Left renal pelvis (tissue), 4 donors: ENCODE data around the gene ITSN1. TPM values are rescaled to one million over a fixed set of nuclear protein-coding genes. Genes with fewer than 3 reads are reported as not detected.
"Not testable (repeated sequence)": the region's sequence is repeated elsewhere in the genome, so short reads cannot be mapped to it uniquely, and the experiment has no call there.

Source experiments
- DNase-seq, 4 donors: peaks; one replicate each; pipeline ENCODE4 v3.0.0-alpha.2; 2013; ENCODE audit warnings: low read depth in 4 of 4, low spot score in 3 of 4
- polyA plus RNA-seq, 4 donors: library from polyadenylated mRNA; unstranded; fragments of 120-200 nt; gene quantifications; one replicate each; pipeline ENCODE4 v1.2.1, GENCODE V29; 2013; ENCODE audit not compliant: insufficient read length in 4 of 4

Gene ITSN1
- polyA plus RNA-seq, 4 donors: 43.8 to 55.8 (median 49.2) TPM

GRCh38 chr21:33854604-33855003 is 212.3 kb downstream of the ITSN1 start:
- no peak for DNase-seq

- DNase-seq: no peak
These were observed 212.9 kb downstream of the ITSN1 start for GRCh38 chr21:33855190-33855589.

DNA sequence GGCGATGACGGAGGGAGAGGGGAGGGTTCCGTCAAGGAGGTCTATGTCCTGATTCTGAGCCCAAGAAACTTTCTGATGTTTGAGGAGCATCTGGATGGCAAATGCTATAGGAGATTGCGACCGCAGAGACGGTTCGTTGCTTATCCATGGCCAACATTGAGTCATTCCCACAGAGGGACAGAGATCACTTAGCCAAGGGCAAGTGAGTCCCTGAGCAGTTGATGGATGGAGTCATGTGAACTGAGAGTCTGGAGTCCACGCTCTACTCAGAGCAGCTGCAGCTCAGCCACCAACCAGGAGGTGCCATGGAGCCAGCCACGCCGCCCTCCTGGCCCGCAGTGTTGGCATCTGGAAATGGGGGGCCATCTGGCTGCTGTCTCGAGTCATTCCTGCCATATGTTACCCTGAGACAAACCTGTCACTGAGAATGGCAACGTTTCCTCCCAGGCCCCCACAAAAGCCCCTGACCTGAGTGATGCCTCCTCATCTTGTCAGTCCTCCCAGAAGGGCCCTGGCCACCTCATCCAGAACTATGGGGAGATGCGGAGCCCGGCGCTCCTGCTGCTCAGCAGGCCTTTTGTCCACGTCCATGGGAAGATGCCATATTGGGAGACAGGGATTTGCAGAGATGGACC is 214.7 kb downstream of the ITSN1 start:
- DNase-seq: no peak

DNA sequence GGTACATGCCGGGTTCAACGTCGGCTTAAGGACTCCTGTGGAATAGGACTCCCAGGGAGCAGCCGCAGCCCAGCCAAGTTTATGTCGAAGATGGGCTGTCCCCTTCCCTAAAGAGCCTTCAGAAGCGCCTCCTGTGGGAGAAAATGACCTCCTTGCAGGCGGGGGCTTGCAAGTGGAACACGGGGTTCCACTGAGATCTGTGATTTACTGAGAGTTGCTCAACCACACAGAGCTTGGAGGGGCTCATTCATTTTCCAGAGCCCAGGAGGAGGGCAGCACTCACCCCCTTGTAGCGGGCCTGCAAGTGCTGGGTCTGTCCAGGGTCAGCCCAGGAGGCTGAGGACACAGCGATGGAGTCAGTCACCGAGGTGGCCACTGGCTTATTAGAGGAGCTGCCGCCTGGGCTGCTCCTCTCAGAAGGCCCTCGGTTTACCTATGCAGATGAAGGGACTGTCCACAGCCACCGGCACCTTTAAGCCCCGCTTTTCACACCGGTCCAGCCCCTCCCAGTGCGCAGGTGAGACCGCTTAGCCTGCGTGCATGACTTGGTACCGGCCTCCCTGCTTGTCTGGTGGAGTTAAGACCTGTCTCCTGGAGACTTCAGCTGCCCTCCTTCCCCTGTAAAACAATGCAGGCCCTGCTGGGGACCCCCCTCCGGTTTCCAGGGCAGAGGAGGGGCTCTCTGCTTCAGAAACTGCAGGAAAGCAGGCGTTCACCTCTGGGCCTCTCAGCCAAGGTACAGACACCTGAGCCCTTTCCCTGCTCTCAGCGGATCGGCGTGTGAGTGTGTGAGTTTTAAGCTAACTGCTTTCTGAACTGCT is 215.8 kb downstream of the ITSN1 start:
- no peak for DNase-seq

- DNase-seq: no peak
These were observed 216.5 kb downstream of the ITSN1 start for GRCh38 chr21:33858667-33859372.

GRCh38 chr21:33859373-33860102 is 217.2 kb downstream of the ITSN1 start:
- no peak for DNase-seq

DNA sequence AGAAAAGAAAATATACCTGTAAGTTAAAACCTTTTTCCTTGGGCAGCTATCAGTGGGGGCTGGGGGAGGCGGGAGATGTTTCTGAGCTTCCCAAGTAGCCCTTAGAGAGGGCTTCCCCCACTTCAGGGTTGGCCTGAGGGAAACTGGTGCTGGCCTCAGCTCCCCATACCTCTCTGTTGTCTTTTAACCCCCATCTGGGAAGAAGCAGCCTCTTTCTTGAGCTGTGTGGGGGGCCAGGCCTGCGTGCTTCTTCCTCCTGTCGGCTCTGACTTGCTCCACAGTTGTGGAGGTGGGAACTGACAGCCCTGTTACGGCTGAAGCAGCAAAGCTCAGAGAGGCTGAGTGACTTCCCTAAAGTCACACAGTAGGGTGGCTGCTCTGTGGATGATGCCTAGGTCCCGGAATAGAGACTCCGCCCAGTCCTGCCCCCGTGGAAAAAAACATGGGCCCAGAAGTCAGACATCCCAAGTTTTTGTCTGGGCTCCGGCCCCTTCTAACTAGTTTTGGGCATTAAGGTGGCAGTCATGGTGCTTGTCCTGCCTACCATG is 218.1 kb downstream of the ITSN1 start:
- DNase-seq: no peak

GRCh38 chr21:33861125-33861524 is 218.8 kb downstream of the ITSN1 start:
- DNase-seq: no peak

GRCh38 chr21:33863191-33863590 is 220.9 kb downstream of the ITSN1 start:
- DNase-seq: not testable (repeated sequence)

DNA sequence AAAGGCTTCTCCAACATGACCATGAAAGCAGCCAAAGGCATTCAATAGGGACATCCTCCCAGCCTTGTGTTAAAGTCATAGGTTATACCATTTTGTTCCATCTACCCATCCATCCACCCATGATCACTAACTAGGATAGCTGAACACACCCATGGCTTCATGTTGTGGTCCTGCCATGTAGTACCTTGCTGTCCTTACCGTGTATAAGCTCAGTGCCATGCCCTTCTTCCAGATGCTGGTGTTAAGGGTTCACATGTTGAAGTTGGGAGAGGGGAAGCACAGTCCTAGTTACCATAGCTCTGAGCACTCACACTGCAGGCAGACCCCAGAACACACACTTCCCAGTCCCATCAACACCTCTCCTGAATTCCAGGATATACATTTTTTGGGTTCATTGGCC is 221.8 kb downstream of the ITSN1 start:
- no peak for DNase-seq

- no peak for DNase-seq
These were observed 222.9 kb downstream of the ITSN1 start for GRCh38 chr21:33865176-33865575.

DNA sequence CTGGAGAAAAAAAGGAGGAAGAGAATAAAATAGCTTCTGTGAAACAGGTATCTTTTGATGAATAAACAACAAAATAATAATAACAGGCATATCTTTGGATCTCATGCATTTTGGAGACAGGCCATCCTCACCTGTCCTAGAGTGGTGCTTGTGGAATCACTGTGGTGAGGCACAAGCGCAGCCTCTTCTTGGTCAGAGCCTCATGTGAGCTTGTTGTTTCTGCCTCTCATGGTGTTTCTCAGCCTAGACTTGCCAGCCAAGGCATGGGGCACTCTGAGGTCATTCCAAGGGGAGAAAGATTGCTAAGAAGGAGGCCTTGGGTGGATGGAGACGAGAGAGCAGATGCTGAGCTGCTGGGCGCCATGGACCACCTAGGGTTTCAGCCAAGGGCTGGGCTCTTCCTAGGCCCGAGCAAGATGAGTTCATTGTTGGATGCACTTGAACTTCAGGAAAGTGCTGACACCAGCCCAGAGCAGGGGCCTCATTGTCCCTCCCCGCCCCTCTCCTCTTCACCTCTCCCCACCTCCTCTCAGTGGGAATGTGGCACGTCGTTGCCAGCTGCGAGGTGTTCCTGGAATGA is 223.8 kb downstream of the ITSN1 start:
- DNase-seq: no peak

GRCh38 chr21:33866826-33867225 is 224.5 kb downstream of the ITSN1 start:
- DNase-seq: no peak

DNA sequence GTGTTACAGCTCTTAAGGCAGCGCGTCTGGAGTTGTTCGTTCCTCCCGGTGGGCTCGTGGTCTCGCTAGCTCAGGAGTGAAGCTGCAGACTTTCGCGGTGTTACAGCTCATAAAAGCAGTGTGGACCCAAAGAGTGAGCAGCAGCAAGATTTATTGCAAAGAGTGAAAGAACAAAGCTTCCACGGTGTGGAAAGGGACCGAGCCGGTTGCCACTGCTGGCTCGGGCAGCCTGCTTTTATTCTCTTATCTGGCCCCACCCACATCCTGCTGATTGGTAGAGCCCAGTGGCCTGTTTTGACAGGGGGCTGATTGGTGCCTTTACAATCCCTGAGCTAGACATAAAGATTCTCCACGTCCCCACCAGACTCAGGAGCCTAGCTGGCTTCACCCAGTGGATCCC is 225.6 kb downstream of the ITSN1 start:
- DNase-seq: not testable (repeated sequence)

DNA sequence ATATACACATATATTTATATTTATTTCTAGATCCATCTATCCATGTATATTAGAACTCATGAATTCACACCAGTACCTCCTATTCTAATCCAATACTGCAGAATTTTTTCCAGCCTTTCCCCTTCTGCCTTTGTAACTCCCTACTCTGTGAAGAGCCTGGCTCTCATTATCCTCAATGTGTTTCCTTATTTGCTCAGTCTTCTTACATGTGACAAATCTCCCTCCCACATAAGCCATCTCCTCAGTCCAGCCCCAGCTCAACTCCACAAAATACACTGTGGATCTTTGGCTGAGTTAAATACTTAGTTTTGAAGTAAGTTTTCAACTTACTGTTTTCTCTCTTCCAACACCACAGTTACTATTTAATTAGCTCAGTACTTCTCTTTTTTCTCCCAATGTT is 227.6 kb downstream of the ITSN1 start:
- DNase-seq: no peak

- no peak for DNase-seq
These were observed 228.5 kb downstream of the ITSN1 start for GRCh38 chr21:33870768-33871167.

GRCh38 chr21:33871171-33871570 is 228.9 kb downstream of the ITSN1 start:
- no peak for DNase-seq

GRCh38 chr21:33872881-33873515 is 230.7 kb downstream of the ITSN1 start:
- DNase-seq: no peak

- no peak for DNase-seq
These were observed 231.9 kb downstream of the ITSN1 start for GRCh38 chr21:33874161-33874560.
